ENCODE results near the gene VHLL.

DNA sequence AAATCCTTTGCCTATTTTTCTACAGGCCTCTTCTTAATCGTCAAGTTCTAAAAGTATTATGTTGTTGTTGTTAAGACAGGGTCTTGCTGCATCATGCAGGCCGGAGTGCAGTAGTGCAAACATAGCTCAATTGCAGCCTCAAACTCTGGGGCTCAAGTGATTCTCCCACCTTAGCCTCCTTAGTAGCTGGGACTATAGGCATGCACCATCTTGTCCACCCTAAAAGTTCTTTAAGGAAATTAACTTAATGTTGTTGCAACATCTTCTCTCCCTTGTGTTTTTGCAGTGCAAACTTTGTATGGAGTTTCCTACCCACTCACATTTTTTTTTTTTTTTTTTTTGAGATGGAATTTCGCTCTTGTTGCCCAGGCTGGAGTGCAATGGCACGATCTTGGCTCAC is 4.1 kb upstream of the VHLL start:
- TF ChIP-seq POLR2A (IDR thresholded peaks at IDR 0.05), result no peak
- TF ChIP-seq, protein P1, sequence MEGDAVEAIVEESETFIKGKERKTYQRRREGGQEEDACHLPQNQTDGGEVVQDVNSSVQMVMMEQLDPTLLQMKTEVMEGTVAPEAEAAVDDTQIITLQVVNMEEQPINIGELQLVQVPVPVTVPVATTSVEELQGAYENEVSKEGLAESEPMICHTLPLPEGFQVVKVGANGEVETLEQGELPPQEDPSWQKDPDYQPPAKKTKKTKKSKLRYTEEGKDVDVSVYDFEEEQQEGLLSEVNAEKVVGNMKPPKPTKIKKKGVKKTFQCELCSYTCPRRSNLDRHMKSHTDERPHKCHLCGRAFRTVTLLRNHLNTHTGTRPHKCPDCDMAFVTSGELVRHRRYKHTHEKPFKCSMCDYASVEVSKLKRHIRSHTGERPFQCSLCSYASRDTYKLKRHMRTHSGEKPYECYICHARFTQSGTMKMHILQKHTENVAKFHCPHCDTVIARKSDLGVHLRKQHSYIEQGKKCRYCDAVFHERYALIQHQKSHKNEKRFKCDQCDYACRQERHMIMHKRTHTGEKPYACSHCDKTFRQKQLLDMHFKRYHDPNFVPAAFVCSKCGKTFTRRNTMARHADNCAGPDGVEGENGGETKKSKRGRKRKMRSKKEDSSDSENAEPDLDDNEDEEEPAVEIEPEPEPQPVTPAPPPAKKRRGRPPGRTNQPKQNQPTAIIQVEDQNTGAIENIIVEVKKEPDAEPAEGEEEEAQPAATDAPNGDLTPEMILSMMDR (IDR thresholded peaks at IDR 0.05), result no peak
